GM21360 (cell line): Measurements from ENCODE around the gene CFTR.
"Not testable (repeated sequence)": the region's sequence is repeated elsewhere in the genome, so short reads cannot be mapped to it uniquely, and the experiment has no call there.

Experiments used
- ATAC-seq: cut with Tn5 transposase; IDR thresholded peaks from one replicate; pipeline ENCODE4 v1.9.1; 2021; ENCODE audit warnings: mild to moderate bottlenecking, moderate library complexity; ENCODE audit not compliant: unreplicated experiment

Gene CFTR

GRCh38 chr7:117479225-117480054, at the start of gene CFTR:
CFTR (plus strand) TSS chr7:117480025; CDS start chr7:117480095, 70 bp downstream.
- ATAC-seq: no peak

- peak; percentile 91 for ATAC-seq
These were observed 44.3 kb upstream of the CFTR start for GRCh38 chr7:117435475-117436043.

- no peak for ATAC-seq
These were observed 35.2 kb upstream of the CFTR start for GRCh38 chr7:117444646-117445045.

GRCh38 chr7:117445206-117445605, 34.6 kb upstream of the CFTR start:
- ATAC-seq: no peak

GRCh38 chr7:117446220-117446815, 33.5 kb upstream of the CFTR start:
- ATAC-seq: no peak

GRCh38 chr7:117448655-117449054, 31.2 kb upstream of the CFTR start:
- no peak for ATAC-seq

GRCh38 chr7:117458977-117459583, 20.7 kb upstream of the CFTR start:
- ATAC-seq: no peak

GRCh38 chr7:117459735-117460134, 20.1 kb upstream of the CFTR start:
- no peak for ATAC-seq

GRCh38 chr7:117460815-117461214, 19.0 kb upstream of the CFTR start:
- ATAC-seq: not testable (repeated sequence)

- no peak for ATAC-seq
These were observed 11.7 kb upstream of the CFTR start for GRCh38 chr7:117468174-117468573.

- ATAC-seq: peak; percentile 70
These were observed 9.0 kb upstream of the CFTR start for GRCh38 chr7:117470777-117471176.

GRCh38 chr7:117472335-117472734, 7.5 kb upstream of the CFTR start:
- peak; percentile 44 for ATAC-seq

- ATAC-seq: no peak
These were observed 3.1 kb upstream of the CFTR start for GRCh38 chr7:117476557-117477215.

GRCh38 chr7:117478836-117479224, 995 bp upstream of the CFTR start:
- no peak for ATAC-seq

- ATAC-seq: no peak
These were observed 184 bp downstream of the CFTR start for GRCh38 chr7:117480055-117480362.

GRCh38 chr7:117480978-117481377, 1.2 kb downstream of the CFTR start:
- ATAC-seq: no peak

GRCh38 chr7:117485118-117485620, 5.3 kb downstream of the CFTR start:
- ATAC-seq: no peak

GRCh38 chr7:117489016-117489415, 9.2 kb downstream of the CFTR start:
- ATAC-seq: no peak

GRCh38 chr7:117489430-117489829, 9.6 kb downstream of the CFTR start:
- no peak for ATAC-seq

- no peak for ATAC-seq
These were observed 10.1 kb downstream of the CFTR start for GRCh38 chr7:117489911-117490310.

- no peak for ATAC-seq
These were observed 12.8 kb downstream of the CFTR start for GRCh38 chr7:117492649-117493048.
